ENCODE measurements around the gene SERINC4. TPM values are rescaled to one million over a fixed set of nuclear protein-coding genes. Genes with fewer than 3 reads are reported as not detected.

SERINC4 gene
- total and polyA plus RNA-seq, 10 of the 15 experiments (the other 5 are each of a cell fraction or from before 2014, with no cell fraction given) = 0.06 to 0.96 (median 0.26) TPM; not detected in 1

- no peak for TF ChIP-seq ZNF274 (IDR thresholded peaks at IDR 0.05; ENCODE audit: insufficient read depth, insufficient read length)
- peak; percentile 28 for TF ChIP-seq SMAD1 (IDR thresholded peaks at IDR 0.05; ENCODE audit: low read depth, partially characterized antibody)
- no peak for TF ChIP-seq ZBTB40 (IDR thresholded peaks at IDR 0.05; ENCODE audit: borderline replicate concordance)
- TF ChIP-seq MEF2A (IDR thresholded peaks at IDR 0.05; ENCODE audit: insufficient read depth, low read depth, low read length) = peak; percentile 58
- no peak for TF ChIP-seq REST (IDR thresholded peaks at IDR 0.05; ENCODE audit: low read depth, low read length)
- peak; percentile 85 to 94; a peak in 3 of 4 replicates for TF ChIP-seq EP300 (IDR thresholded peaks at IDR 0.05; ENCODE audit: borderline replicate concordance in 1 of 2, control insufficient read depth in 1 of 2, low read depth in 2 of 2, low read length in 2 of 2)
- 0 out of 2 replicates have a peak, but pooled peaks have one; percentile 5 for TF ChIP-seq ZBED1 (IDR thresholded peaks at IDR 0.05; ENCODE audit: borderline replicate concordance)
- 0 out of 2 replicates have a peak, but pooled peaks have one; percentile 7 for TF ChIP-seq GABPA (IDR thresholded peaks at IDR 0.05; ENCODE audit: low read depth)
- TF ChIP-seq CREB1 (IDR thresholded peaks at IDR 0.05; ENCODE audit: low read depth) = no peak
- peak; percentile 74; the same call in 1 of the 2 replicates for TF ChIP-seq ZNF592 (IDR thresholded peaks at IDR 0.05)
- no peak for TF ChIP-seq SMC3 (IDR thresholded peaks at IDR 0.05; ENCODE audit: borderline replicate concordance, low read length)
- no peak for TF ChIP-seq SUZ12 (IDR thresholded peaks at IDR 0.05; ENCODE audit: unreplicated experiment)
- no peak for TF ChIP-seq BRCA1 (IDR thresholded peaks at IDR 0.05; ENCODE audit: low read depth, low read length)
- TF ChIP-seq MTA2 (IDR thresholded peaks at IDR 0.05; ENCODE audit: low read depth) = peak; percentile 100
- no peak for TF ChIP-seq HDAC6 (IDR thresholded peaks at IDR 0.05; ENCODE audit: unreplicated experiment)
Measured at GRCh38 chr15:43808960-43809678, 9.1 kb upstream of the SERINC4 start (continued).
